ENCODE measurements around the gene CLTB. TPM values are rescaled to one million over a fixed set of nuclear protein-coding genes. Genes with fewer than 3 reads are reported as not detected.

Gene CLTB
- total and polyA plus RNA-seq, 2 of the 13 experiments (the other 11 are each of a cell fraction or from before 2014, with no cell fraction given), result 23.3 to 33.8 TPM

DNA sequence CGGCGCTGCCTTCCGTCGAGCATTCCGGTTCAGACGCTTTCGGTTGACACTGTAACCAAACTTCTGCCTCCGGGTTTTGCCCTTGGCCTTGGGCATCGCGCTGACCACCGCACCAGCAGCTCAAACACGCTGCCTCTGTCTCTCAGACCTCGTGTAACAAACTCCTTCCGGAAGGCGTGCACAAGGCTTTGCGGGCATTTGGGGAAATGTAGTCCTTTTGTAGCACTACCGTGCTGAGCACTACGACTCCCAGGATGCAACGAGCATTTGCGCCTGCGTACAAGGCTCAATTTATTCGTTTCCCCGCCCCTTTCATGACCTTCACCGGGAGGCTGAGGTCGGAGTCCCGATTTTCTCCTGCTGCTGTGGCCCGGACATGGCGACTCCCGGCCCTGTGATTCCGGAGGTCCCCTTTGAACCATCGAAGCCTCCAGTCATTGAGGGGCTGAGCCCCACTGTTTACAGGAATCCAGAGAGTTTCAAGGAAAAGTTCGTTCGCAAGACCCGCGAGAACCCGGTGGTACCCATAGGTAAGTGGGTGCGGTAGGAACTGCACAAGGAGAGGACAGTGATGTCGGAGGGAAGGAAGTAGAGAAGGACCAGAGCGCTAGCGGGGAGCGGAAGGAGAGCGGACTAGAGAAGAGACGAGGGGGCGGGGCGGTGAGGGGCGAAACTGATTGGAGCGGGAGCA, 27.8 kb downstream of the CLTB start, which contains the start of the genes HIGD2A and NOP16 (continued):
- TF ChIP-seq KDM3A (CRISPR knock-in tag; IDR thresholded peaks at IDR 0.05; ENCODE audit: low read depth) (0 out of 2 replicates have a peak, but pooled peaks have one; percentile 32), ZNF776 (CRISPR knock-in tag; IDR thresholded peaks at IDR 0.05) (no peak; the same call in 1 of the 2 replicates), ZNF556 (CRISPR knock-in tag; IDR thresholded peaks at IDR 0.05; ENCODE audit: borderline replicate concordance) (peak; percentile 83), MYC (CRISPR knock-in tag; IDR thresholded peaks at IDR 0.05; ENCODE audit: borderline replicate concordance) (peak; percentile 100), ZIK1 (CRISPR knock-in tag; IDR thresholded peaks at IDR 0.05; ENCODE audit: borderline replicate concordance, low read depth) (peak; percentile 90; the same call in 1 of the 2 replicates), TEAD3 (CRISPR knock-in tag; optimal IDR thresholded peaks at IDR 0.05; ENCODE audit: borderline replicate concordance) (peak; percentile 45), ZNF780A (CRISPR knock-in tag; IDR thresholded peaks at IDR 0.05) (0 out of 2 replicates have a peak, but pooled peaks have one; percentile 65), ZMAT3 (CRISPR knock-in tag; conservative IDR thresholded peaks at IDR 0.05) (0 out of 2 replicates have a peak, but pooled peaks have one; percentile 49), ZNF343 (CRISPR knock-in tag; IDR thresholded peaks at IDR 0.05) (peak; percentile 91; the same call in 1 of the 2 replicates), SP1 (IDR thresholded peaks at IDR 0.05) (peak; percentile 43; the same call in 1 of the 2 replicates), SP1 (CRISPR knock-in tag; IDR thresholded peaks at IDR 0.05) (peak; percentile 88), MBD4 (IDR thresholded peaks at IDR 0.05; ENCODE audit: borderline replicate concordance, low read length) (no peak), HIVEP1 (CRISPR knock-in tag; IDR thresholded peaks at IDR 0.05) (no peak), FIP1L1 (IDR thresholded peaks at IDR 0.05; ENCODE audit: borderline replicate concordance, insufficient read depth, low read depth, low read length) (no peak), NR1H2 (CRISPR knock-in tag; IDR thresholded peaks at IDR 0.05; ENCODE audit: borderline replicate concordance, low read depth) (peak; percentile 31; the same call in 1 of the 2 replicates), SMAD9 (CRISPR knock-in tag; IDR thresholded peaks at IDR 0.05) (peak; percentile 96), RAD21 (CRISPR knock-in tag; IDR thresholded peaks at IDR 0.05) (no peak), ZBTB20 (CRISPR knock-in tag; IDR thresholded peaks at IDR 0.05; ENCODE audit: borderline replicate concordance, low read depth) (no peak)
- TF ChIP-seq, protein P1, sequence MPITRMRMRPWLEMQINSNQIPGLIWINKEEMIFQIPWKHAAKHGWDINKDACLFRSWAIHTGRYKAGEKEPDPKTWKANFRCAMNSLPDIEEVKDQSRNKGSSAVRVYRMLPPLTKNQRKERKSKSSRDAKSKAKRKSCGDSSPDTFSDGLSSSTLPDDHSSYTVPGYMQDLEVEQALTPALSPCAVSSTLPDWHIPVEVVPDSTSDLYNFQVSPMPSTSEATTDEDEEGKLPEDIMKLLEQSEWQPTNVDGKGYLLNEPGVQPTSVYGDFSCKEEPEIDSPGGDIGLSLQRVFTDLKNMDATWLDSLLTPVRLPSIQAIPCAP (CRISPR knock-in tag; IDR thresholded peaks at IDR 0.05; ENCODE audit: low read depth), result no peak
- TF ChIP-seq, protein P2, sequence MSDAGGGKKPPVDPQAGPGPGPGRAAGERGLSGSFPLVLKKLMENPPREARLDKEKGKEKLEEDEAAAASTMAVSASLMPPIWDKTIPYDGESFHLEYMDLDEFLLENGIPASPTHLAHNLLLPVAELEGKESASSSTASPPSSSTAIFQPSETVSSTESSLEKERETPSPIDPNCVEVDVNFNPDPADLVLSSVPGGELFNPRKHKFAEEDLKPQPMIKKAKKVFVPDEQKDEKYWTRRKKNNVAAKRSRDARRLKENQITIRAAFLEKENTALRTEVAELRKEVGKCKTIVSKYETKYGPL (CRISPR knock-in tag; IDR thresholded peaks at IDR 0.05), result no peak
- TF ChIP-seq, protein P3, sequence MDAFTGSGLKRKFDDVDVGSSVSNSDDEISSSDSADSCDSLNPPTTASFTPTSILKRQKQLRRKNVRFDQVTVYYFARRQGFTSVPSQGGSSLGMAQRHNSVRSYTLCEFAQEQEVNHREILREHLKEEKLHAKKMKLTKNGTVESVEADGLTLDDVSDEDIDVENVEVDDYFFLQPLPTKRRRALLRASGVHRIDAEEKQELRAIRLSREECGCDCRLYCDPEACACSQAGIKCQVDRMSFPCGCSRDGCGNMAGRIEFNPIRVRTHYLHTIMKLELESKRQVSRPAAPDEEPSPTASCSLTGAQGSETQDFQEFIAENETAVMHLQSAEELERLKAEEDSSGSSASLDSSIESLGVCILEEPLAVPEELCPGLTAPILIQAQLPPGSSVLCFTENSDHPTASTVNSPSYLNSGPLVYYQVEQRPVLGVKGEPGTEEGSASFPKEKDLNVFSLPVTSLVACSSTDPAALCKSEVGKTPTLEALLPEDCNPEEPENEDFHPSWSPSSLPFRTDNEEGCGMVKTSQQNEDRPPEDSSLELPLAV (CRISPR knock-in tag; conservative IDR thresholded peaks at IDR 0.05; ENCODE audit: low read depth), result no peak
- TF ChIP-seq, protein P4, sequence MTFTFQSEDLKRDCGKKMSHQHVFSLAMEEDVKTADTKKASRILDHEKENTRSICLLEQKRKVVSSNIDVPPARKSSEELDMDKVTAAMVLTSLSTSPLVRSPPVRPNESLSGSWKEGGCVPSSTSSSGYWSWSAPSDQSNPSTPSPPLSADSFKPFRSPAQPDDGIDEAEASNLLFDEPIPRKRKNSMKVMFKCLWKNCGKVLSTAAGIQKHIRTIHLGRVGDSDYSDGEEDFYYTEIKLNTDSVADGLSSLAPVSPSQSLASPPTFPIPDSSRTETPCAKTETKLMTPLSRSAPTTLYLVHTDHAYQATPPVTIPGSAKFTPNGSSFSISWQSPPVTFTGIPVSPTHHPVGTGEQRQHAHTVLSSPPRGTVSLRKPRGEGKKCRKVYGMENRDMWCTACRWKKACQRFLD (CRISPR knock-in tag; IDR thresholded peaks at IDR 0.05; ENCODE audit: borderline replicate concordance), result 0 out of 2 replicates have a peak, but pooled peaks have one; percentile 96
- TF ChIP-seq, protein P5, sequence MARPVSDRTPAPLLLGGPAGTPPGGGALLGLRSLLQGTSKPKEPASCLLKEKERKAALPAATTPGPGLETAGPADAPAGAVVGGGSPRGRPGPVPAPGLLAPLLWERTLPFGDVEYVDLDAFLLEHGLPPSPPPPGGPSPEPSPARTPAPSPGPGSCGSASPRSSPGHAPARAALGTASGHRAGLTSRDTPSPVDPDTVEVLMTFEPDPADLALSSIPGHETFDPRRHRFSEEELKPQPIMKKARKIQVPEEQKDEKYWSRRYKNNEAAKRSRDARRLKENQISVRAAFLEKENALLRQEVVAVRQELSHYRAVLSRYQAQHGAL (CRISPR knock-in tag; IDR thresholded peaks at IDR 0.05; ENCODE audit: not compliant biosample characterization), result no peak
- TF ChIP-seq, protein P6, sequence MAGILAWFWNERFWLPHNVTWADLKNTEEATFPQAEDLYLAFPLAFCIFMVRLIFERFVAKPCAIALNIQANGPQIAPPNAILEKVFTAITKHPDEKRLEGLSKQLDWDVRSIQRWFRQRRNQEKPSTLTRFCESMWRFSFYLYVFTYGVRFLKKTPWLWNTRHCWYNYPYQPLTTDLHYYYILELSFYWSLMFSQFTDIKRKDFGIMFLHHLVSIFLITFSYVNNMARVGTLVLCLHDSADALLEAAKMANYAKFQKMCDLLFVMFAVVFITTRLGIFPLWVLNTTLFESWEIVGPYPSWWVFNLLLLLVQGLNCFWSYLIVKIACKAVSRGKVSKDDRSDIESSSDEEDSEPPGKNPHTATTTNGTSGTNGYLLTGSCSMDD (CRISPR knock-in tag; IDR thresholded peaks at IDR 0.05), result no peak

Measured in HepG2 (cell line).